ENCODE measurements around the gene FTO.

- TF ChIP-seq CTCF (IDR thresholded peaks at IDR 0.05) (no peak), EZH2 (IDR thresholded peaks at IDR 0.05) (no peak)
Observed at GRCh38 chr16:53768593-53768992, 64.6 kb downstream of the FTO start.
